HepG2 (cell line): ENCODE measurements around the gene HEY2. TPM values are rescaled to one million over a fixed set of nuclear protein-coding genes. Genes with fewer than 3 reads are reported as not detected.

Experiments used
- ATAC-seq: fragments of 200-7000 bp; cut with Tn5 transposase; 3 replicates; pipeline ENCODE4 v1.9.1; 2020; ENCODE audit warnings: mild to moderate bottlenecking, moderate library complexity
- BruUV-seq: library from RNA; stranded (reverse); fragments of 400-500 nt; replicated peaks from 2 replicates; lab custom pipeline; 2021; lab: Mats Ljungman, UMichigan
- CTCF ChIA-PET: fragments of 300-600 bp; formaldehyde crosslinking; extraction: SDS; loops from one replicate; lab custom pipeline; 2021; ENCODE audit warnings: low total read pairs, inconsistent platforms, low intra/inter-chr PET ratio; lab: Yijun Ruan, JAX
- POLR2A ChIA-PET: fragments of 350-600 bp; sonication (Branson Sonifier 250); formaldehyde crosslinking; loops from one replicate; lab custom pipeline; 2020; ENCODE audit warnings: antibody characterized with exemption, inconsistent platforms; lab: Yijun Ruan, JAX
- DNase-seq: peaks from one replicate; pipeline ENCODE4 v3.0.0-alpha.2; 2015; ENCODE audit warnings: low spot score
- FAIRE-seq: peaks from 3 replicates; lab custom pipeline; 2011; peaks lifted over from hg19 to GRCh38; lab: Jason Lieb, UNC
- H2AFZ ChIP-seq: one replicate; pipeline ENCODE4 v1.6.1; 2011; ENCODE audit warnings: low read length, inconsistent platforms
- H3K27ac ChIP-seq: fragments of 300-600 bp; 3 replicates; pipeline ENCODE4 v1.8.0; 2011; ENCODE audit warnings: mixed run types, mild to moderate bottlenecking, mixed read lengths, low read length, inconsistent platforms; ENCODE audit not compliant: insufficient read depth; ENCODE audit errors: extremely low read length
- H3K27me3 ChIP-seq, 2 experiments: fragments of 200-600 bp in 1 of 2; 2 replicates in 1 of 2; 3 replicates in 1 of 2; pipeline versions ENCODE4 v1.6.0 to v1.8.0; 2011; ENCODE audit warnings: low read length in 2 of 2, mild to moderate bottlenecking in 2 of 2, moderate library complexity in 2 of 2, inconsistent platforms in 1 of 2; ENCODE audit not compliant: insufficient read depth in 2 of 2, control insufficient read depth in 1 of 2
- H3K36me3 ChIP-seq, 2 experiments: fragments of 200-600 bp in 1 of 2; replicated peaks in 1 of 2; 2 replicates in 1 of 2; 3 replicates in 1 of 2; pipeline versions ENCODE4 v1.5.1 to v1.8.0; 2011; ENCODE audit warnings: low read length in 2 of 2, inconsistent platforms in 1 of 2; ENCODE audit not compliant: insufficient read depth in 2 of 2, control insufficient read depth in 1 of 2
- H3K4me1 ChIP-seq: 2 replicates; pipeline ENCODE4 v1.5.1; 2012; ENCODE audit warnings: low read length, inconsistent platforms; ENCODE audit not compliant: insufficient read depth
- H3K4me2 ChIP-seq: 2 replicates; pipeline ENCODE4 v1.6.0; 2011; ENCODE audit warnings: low read depth, low read length, inconsistent platforms
- H3K4me3 ChIP-seq, 3 experiments: fragments of 200-600 bp in 1 of 3; sonication (generic), shearing (Covaris generic) in 1 of 3; replicated peaks in 1 of 3; 2 replicates each; pipeline ENCODE4 v1.5.1; 2011 to 2016; ENCODE audit warnings: low read length in 3 of 3, inconsistent platforms in 2 of 3, low read depth in 2 of 3, mild to moderate bottlenecking in 2 of 3, control low read depth in 1 of 3, mixed read lengths in 1 of 3; ENCODE audit not compliant: insufficient read depth in 1 of 3
- H3K79me2 ChIP-seq: one replicate; pipeline ENCODE4 v1.6.1; 2011; ENCODE audit warnings: low read length, inconsistent platforms; ENCODE audit not compliant: insufficient read depth
- H3K9ac ChIP-seq: 2 replicates; pipeline ENCODE4 v1.6.0; 2011; ENCODE audit warnings: mild to moderate bottlenecking, low read depth, low read length, inconsistent platforms; ENCODE audit not compliant: insufficient read depth
- H3K9me3 ChIP-seq: 2 replicates; pipeline ENCODE4 v1.5.1; 2012; ENCODE audit warnings: mild to moderate bottlenecking, low read length
- H4K20me1 ChIP-seq: 2 replicates; pipeline ENCODE4 v1.6.0; 2011; ENCODE audit warnings: inconsistent platforms, mild to moderate bottlenecking, low read length, moderate library complexity; ENCODE audit not compliant: insufficient read depth
- ADNP ChIP-seq: sonication (generic); formaldehyde crosslinking; IDR thresholded peaks from 2 replicates; pipeline ENCODE4 v1.4.0; 2020; ENCODE audit warnings: missing genetic modification reagents
- HNRNPUL1 ChIP-seq: fragments of 200-400 bp; formaldehyde crosslinking; IDR thresholded peaks from 2 replicates; pipeline ENCODE4 v1.6.1; 2017; ENCODE audit warnings: low read depth, mild to moderate bottlenecking, low read length, moderate library complexity
- JDP2 ChIP-seq: sonication (generic); formaldehyde crosslinking; IDR thresholded peaks from 2 replicates; pipeline ENCODE4 v1.8.1; 2022; ENCODE audit warnings: missing genetic modification reagents, borderline replicate concordance
- MED8 ChIP-seq: sonication (generic); formaldehyde crosslinking; IDR thresholded peaks from 2 replicates; pipeline ENCODE4 v1.8.1; 2023; ENCODE audit warnings: mild to moderate bottlenecking, missing genetic modification reagents; ENCODE audit not compliant: insufficient replicate concordance
- NCOA5 ChIP-seq: sonication (generic); formaldehyde crosslinking; IDR thresholded peaks from 2 replicates; pipeline ENCODE4 v1.4.0; 2020; ENCODE audit warnings: missing genetic modification reagents
- NR2C2 ChIP-seq: sonication (generic); formaldehyde crosslinking; IDR thresholded peaks from 2 replicates; pipeline ENCODE4 v1.4.0; 2020; ENCODE audit warnings: missing genetic modification reagents, mild to moderate bottlenecking, moderate library complexity, borderline replicate concordance
- PAX8 ChIP-seq: sonication (generic); formaldehyde crosslinking; IDR thresholded peaks from 2 replicates; pipeline ENCODE4 v1.8.0; 2022; ENCODE audit warnings: mild to moderate bottlenecking, missing genetic modification reagents, borderline replicate concordance
- ZBTB20 ChIP-seq: sonication (generic); formaldehyde crosslinking; IDR thresholded peaks from 2 replicates; pipeline ENCODE4 v1.8.1; 2023; ENCODE audit warnings: missing genetic modification reagents, low read depth, mild to moderate bottlenecking, borderline replicate concordance
- ZBTB8A ChIP-seq: sonication (generic); formaldehyde crosslinking; IDR thresholded peaks from 2 replicates; pipeline ENCODE4 v1.4.0; 2020; ENCODE audit warnings: mild to moderate bottlenecking, low read depth, missing genetic modification reagents, borderline replicate concordance
- ZFP82 ChIP-seq: sonication (generic); formaldehyde crosslinking; IDR thresholded peaks from 2 replicates; pipeline ENCODE4 v1.5.1; 2020; ENCODE audit warnings: mild to moderate bottlenecking, missing genetic modification reagents, borderline replicate concordance
- ZNF431 ChIP-seq: sonication (generic); formaldehyde crosslinking; IDR thresholded peaks from 2 replicates; pipeline ENCODE4 v1.9.0; 2022; ENCODE audit warnings: missing genetic modification reagents, low read depth, mild to moderate bottlenecking, borderline replicate concordance
- ZNF660 ChIP-seq: sonication (generic); formaldehyde crosslinking; IDR thresholded peaks from 2 replicates; pipeline ENCODE4 v1.5.1; 2020; ENCODE audit warnings: mild to moderate bottlenecking, low read depth, missing genetic modification reagents, borderline replicate concordance
- ZSCAN30 ChIP-seq: sonication (generic); formaldehyde crosslinking; IDR thresholded peaks from 2 replicates; pipeline ENCODE4 v1.5.0; 2020; ENCODE audit warnings: mild to moderate bottlenecking, missing genetic modification reagents
- WGBS: methylation state at CpG from one replicate; pipeline ENCODE4 v1.1.6; 2017; ENCODE audit warnings: low lambda C conversion rate; 5-methylcytosine and 5-hydroxymethylcytosine counted together
- in situ Hi-C: cut with HindIII; loops from 2 replicates; pipeline ENCODE4 v1.10.0; 2017; ENCODE audit warnings: low pct_unique_long_range_greater_than_20kb; ENCODE audit not compliant: extremely low pct_ligation_motif_present
- intact Hi-C: fragments of 100-400 bp; cut with micrococcal nuclease; formaldehyde crosslinking; loops from one replicate; pipeline ENCODE4 v1.10.0; 2022; ENCODE audit not compliant: unreplicated experiment
- polyA plus RNA-seq, 8 experiments: library from polyadenylated mRNA; depleted of rRNA in 3 of 8; stranded (reverse) in 7 of 8; unstranded in 1 of 8; fragments of >200 nt; fragmentation: Illumina TruSeq in 4 of 8; extraction: Trizol in 4 of 8; gene quantifications; 2 replicates each; pipeline versions ENCODE4 v1.2.1 to v1.2.3, GENCODE V29; 2011 to 2016; ENCODE audit warnings: low read depth in 4 of 8, missing spikeins in 1 of 8, mixed read lengths in 1 of 8; ENCODE audit not compliant: insufficient read depth in 1 of 8
- total RNA-seq, 5 experiments: library from RNA; depleted of rRNA; stranded (reverse); fragments of >200 nt; fragmentation: Illumina TruSeq; extraction: Trizol; gene quantifications; 2 replicates each; pipeline ENCODE4 v1.2.3, GENCODE V29; 2016; ENCODE audit warnings: low read depth in 1 of 5
- TF ChIP-seq, protein P1 (sequence below): sonication (generic); formaldehyde crosslinking; IDR thresholded peaks from 2 replicates; pipeline ENCODE4 v1.4.0; 2020; ENCODE audit warnings: missing genetic modification reagents
- TF ChIP-seq, protein P2 (sequence below): sonication (generic); formaldehyde crosslinking; IDR thresholded peaks from 2 replicates; pipeline ENCODE4 v1.4.0; 2020; ENCODE audit warnings: mild to moderate bottlenecking, low read depth, missing genetic modification reagents
- TF ChIP-seq, protein P3 (sequence below): sonication (generic); formaldehyde crosslinking; IDR thresholded peaks from 2 replicates; pipeline ENCODE4 v1.5.0; 2020; ENCODE audit warnings: missing genetic modification reagents

HEY2 gene
- total and polyA plus RNA-seq, 2 of the 13 experiments (the other 11 are each of a cell fraction or from before 2014, with no cell fraction given), result 0.04 TPM

DNA sequence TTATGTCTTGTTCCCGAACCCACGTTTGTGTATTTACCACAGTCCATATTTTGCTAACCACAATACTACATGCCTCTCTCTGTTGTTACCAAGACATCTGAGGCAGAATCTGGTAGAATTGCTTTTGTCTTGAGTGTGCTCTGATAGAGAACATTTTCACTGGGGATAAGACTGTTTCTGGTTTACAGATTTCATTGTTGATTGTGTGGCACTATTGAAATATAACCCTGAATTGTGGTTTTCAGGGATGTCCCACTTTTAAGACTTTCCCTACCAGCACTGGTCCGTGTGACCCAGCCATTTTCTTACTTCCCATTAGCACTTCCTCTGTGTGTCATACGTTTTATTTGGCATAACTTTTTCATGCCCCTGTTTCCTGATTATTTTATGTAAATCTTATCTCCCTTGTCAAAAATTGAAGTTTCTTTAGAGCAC is 53.5 kb downstream of the HEY2 start:
- CTCF ChIA-PET, result no interaction called here
- in situ Hi-C loops, result no loop called here
- no TSS peak for BruUV-seq
- H3K4me2 ChIP-seq, result no peak overlapping the region
- TF ChIP-seq ZBTB20 (CRISPR knock-in tag) (no peak), ZNF431 (no peak), JDP2 (CRISPR knock-in tag) (no peak), PAX8 (no peak), NR2C2 (no peak), HNRNPUL1 (no peak), ADNP (CRISPR knock-in tag) (no peak), ZSCAN30 (CRISPR knock-in tag) (no peak), ZNF660 (CRISPR knock-in tag) (no peak), ZFP82 (CRISPR knock-in tag) (no peak), MED8 (CRISPR knock-in tag) (no peak), ZBTB8A (CRISPR knock-in tag) (no peak), NCOA5 (no peak)
- TF ChIP-seq, protein P1, sequence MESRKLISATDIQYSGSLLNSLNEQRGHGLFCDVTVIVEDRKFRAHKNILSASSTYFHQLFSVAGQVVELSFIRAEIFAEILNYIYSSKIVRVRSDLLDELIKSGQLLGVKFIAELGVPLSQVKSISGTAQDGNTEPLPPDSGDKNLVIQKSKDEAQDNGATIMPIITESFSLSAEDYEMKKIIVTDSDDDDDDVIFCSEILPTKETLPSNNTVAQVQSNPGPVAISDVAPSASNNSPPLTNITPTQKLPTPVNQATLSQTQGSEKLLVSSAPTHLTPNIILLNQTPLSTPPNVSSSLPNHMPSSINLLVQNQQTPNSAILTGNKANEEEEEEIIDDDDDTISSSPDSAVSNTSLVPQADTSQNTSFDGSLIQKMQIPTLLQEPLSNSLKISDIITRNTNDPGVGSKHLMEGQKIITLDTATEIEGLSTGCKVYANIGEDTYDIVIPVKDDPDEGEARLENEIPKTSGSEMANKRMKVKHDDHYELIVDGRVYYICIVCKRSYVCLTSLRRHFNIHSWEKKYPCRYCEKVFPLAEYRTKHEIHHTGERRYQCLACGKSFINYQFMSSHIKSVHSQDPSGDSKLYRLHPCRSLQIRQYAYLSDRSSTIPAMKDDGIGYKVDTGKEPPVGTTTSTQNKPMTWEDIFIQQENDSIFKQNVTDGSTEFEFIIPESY (CRISPR knock-in tag), result no peak
- TF ChIP-seq, protein P2, sequence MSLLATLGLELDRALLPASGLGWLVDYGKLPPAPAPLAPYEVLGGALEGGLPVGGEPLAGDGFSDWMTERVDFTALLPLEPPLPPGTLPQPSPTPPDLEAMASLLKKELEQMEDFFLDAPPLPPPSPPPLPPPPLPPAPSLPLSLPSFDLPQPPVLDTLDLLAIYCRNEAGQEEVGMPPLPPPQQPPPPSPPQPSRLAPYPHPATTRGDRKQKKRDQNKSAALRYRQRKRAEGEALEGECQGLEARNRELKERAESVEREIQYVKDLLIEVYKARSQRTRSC, result no peak
- TF ChIP-seq, protein P3, sequence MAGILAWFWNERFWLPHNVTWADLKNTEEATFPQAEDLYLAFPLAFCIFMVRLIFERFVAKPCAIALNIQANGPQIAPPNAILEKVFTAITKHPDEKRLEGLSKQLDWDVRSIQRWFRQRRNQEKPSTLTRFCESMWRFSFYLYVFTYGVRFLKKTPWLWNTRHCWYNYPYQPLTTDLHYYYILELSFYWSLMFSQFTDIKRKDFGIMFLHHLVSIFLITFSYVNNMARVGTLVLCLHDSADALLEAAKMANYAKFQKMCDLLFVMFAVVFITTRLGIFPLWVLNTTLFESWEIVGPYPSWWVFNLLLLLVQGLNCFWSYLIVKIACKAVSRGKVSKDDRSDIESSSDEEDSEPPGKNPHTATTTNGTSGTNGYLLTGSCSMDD, result no peak
- no peak overlapping the region for H3K9ac ChIP-seq
- peaks cover 4% of the 10 kb centered on the region for H3K79me2 ChIP-seq
- ATAC-seq, result no peak
- 92% methylated on average over 4 of the region's 4 CpGs for WGBS
- no peak for FAIRE-seq
- H3K4me1 ChIP-seq, result peaks cover 7% of the 10 kb centered on the region
- H4K20me1 ChIP-seq, result no peaks in the 10 kb centered on the region
- no peak for DNase-seq
- no peak overlapping the region for H2AFZ ChIP-seq
- no peaks in the 10 kb centered on the region for H3K27me3 ChIP-seq
- POLR2A ChIA-PET, result no interaction called here
- intact Hi-C loops, result no loop called here
- H3K4me3 ChIP-seq, result no peak overlapping the region
- no peaks in the 10 kb centered on the region for H3K9me3 ChIP-seq
- H3K36me3 ChIP-seq, result peaks cover 2 to 4% of the 10 kb centered on the region in 2 experiments; a peak in 4 of 5 replicates
- H3K27ac ChIP-seq, result no peak overlapping the region
